KOPT-K1 (cell line): Measurements from ENCODE around the gene EPG5.

Source experiments
- H3K27ac ChIP-seq: fragments of 200-600 bp; sonication (generic); 2 replicates; pipeline ENCODE4 v1.5.1; 2016; ENCODE audit warnings: antibody characterized with exemption, mild to moderate bottlenecking, low read depth, low read length; ENCODE audit not compliant: poor library complexity, severe bottlenecking
- H3K36me3 ChIP-seq: fragments of 200-600 bp; sonication (generic); 2 replicates; pipeline ENCODE4 v1.5.1; 2017; ENCODE audit warnings: antibody characterized with exemption, mild to moderate bottlenecking, low read length, moderate library complexity; ENCODE audit not compliant: insufficient read depth
- H3K9me3 ChIP-seq: fragments of 200-600 bp; sonication (generic); 2 replicates; pipeline ENCODE4 v1.5.1; 2017; ENCODE audit warnings: antibody characterized with exemption, low read length, mild to moderate bottlenecking; ENCODE audit not compliant: insufficient read depth, poor library complexity, severe bottlenecking

The EPG5 gene

GRCh38 chr18:45916302-45916701, 50.8 kb downstream of the EPG5 start:
- Histone ChIP-seq H3K36me3 (peaks cover 82% of the 10 kb centered on the region), H3K9me3 (no peaks in the 10 kb centered on the region), H3K27ac (no peak overlapping the region)

GRCh38 chr18:45913276-45913675, 53.9 kb downstream of the EPG5 start:
- Histone ChIP-seq H3K36me3 (peaks cover 90% of the 10 kb centered on the region), H3K27ac (no peak overlapping the region), H3K9me3 (no peaks in the 10 kb centered on the region)

GRCh38 chr18:45910405-45911023, 56.6 kb downstream of the EPG5 start:
- H3K36me3 ChIP-seq = peaks cover 90% of the 10 kb centered on the region
- H3K9me3 ChIP-seq = no peaks in the 10 kb centered on the region
- no peak overlapping the region for H3K27ac ChIP-seq

GRCh38 chr18:45901654-45902210, 65.4 kb downstream of the EPG5 start:
- Histone ChIP-seq H3K36me3 (peaks cover 89% of the 10 kb centered on the region), H3K27ac (no peak overlapping the region), H3K9me3 (no peaks in the 10 kb centered on the region)

GRCh38 chr18:45900623-45901022, 66.5 kb downstream of the EPG5 start:
- no peak overlapping the region for H3K27ac ChIP-seq
- H3K36me3 ChIP-seq = peaks cover 78% of the 10 kb centered on the region
- no peaks in the 10 kb centered on the region for H3K9me3 ChIP-seq

GRCh38 chr18:45896991-45897390, 70.1 kb downstream of the EPG5 start:
- H3K36me3 ChIP-seq = peaks cover 71% of the 10 kb centered on the region
- no peak overlapping the region for H3K27ac ChIP-seq

GRCh38 chr18:45896452-45896851, 70.7 kb downstream of the EPG5 start:
- no peak overlapping the region for H3K27ac ChIP-seq
- no peaks in the 10 kb centered on the region for H3K9me3 ChIP-seq
- peaks cover 66% of the 10 kb centered on the region for H3K36me3 ChIP-seq

More at GRCh38 chr18:45896991-45897390, 70.1 kb downstream of the EPG5 start:
- no peaks in the 10 kb centered on the region for H3K9me3 ChIP-seq

GRCh38 chr18:45895339-45895738, 71.8 kb downstream of the EPG5 start:
- Histone ChIP-seq H3K27ac (no peak overlapping the region), H3K36me3 (peaks cover 65% of the 10 kb centered on the region), H3K9me3 (no peaks in the 10 kb centered on the region)

GRCh38 chr18:45894818-45895217, 72.3 kb downstream of the EPG5 start:
- peaks cover 65% of the 10 kb centered on the region for H3K36me3 ChIP-seq
- no peak overlapping the region for H3K27ac ChIP-seq
- H3K9me3 ChIP-seq = no peaks in the 10 kb centered on the region

- Histone ChIP-seq H3K27ac (no peak overlapping the region), H3K9me3 (no peaks in the 10 kb centered on the region), H3K36me3 (peaks cover 58% of the 10 kb centered on the region)
Measured at GRCh38 chr18:45891806-45892205, 75.3 kb downstream of the EPG5 start.

GRCh38 chr18:45890606-45891005, 76.5 kb downstream of the EPG5 start:
- Histone ChIP-seq H3K9me3 (no peaks in the 10 kb centered on the region), H3K36me3 (peaks cover 61% of the 10 kb centered on the region)

GRCh38 chr18:45889419-45890064, 77.6 kb downstream of the EPG5 start:
- H3K27ac ChIP-seq = no peak overlapping the region
- H3K9me3 ChIP-seq = no peaks in the 10 kb centered on the region
- H3K36me3 ChIP-seq = peaks cover 52% of the 10 kb centered on the region

More at GRCh38 chr18:45890606-45891005, 76.5 kb downstream of the EPG5 start:
- no peak overlapping the region for H3K27ac ChIP-seq

- Histone ChIP-seq H3K36me3 (peaks cover 57% of the 10 kb centered on the region), H3K9me3 (no peaks in the 10 kb centered on the region), H3K27ac (no peak overlapping the region)
Measured at GRCh38 chr18:45887585-45887984, 79.5 kb downstream of the EPG5 start.

GRCh38 chr18:45880876-45881558, 86.1 kb downstream of the EPG5 start:
- H3K36me3 ChIP-seq = peaks cover 69% of the 10 kb centered on the region
- no peak overlapping the region for H3K27ac ChIP-seq
- H3K9me3 ChIP-seq = no peaks in the 10 kb centered on the region
